HEK293T (cell line): Measurements from ENCODE around the gene ARHGAP28.

ENCODE experiments used
- ARNT ChIP-seq: fragments of 450-650 bp; IDR thresholded peaks from 2 replicates; pipeline ENCODE4 v1.6.1; 2017; ENCODE audit warnings: mild to moderate bottlenecking
- BHLHE40 ChIP-seq: fragments of 450-650 bp; IDR thresholded peaks from 2 replicates; pipeline ENCODE4 v1.6.1; 2016; ENCODE audit warnings: mild to moderate bottlenecking, moderate library complexity, borderline replicate concordance
- CTBP1 ChIP-seq: fragments of 450-650 bp; IDR thresholded peaks from 2 replicates; pipeline ENCODE4 v1.6.1; 2016; ENCODE audit warnings: borderline replicate concordance
- ELF4 ChIP-seq: fragments of 450-650 bp; IDR thresholded peaks from 2 replicates; pipeline ENCODE4 v1.6.1; 2017; ENCODE audit warnings: antibody characterized with exemption
- FOXA1 ChIP-seq: fragments of 450-650 bp; IDR thresholded peaks from 2 replicates; pipeline ENCODE4 v1.6.1; 2016; ENCODE audit warnings: mild to moderate bottlenecking
- FOXK2 ChIP-seq: fragments of 450-650 bp; IDR thresholded peaks from 2 replicates; pipeline ENCODE4 v1.6.1; 2016; ENCODE audit warnings: mild to moderate bottlenecking
- FOXM1 ChIP-seq: fragments of 450-650 bp; IDR thresholded peaks from 2 replicates; pipeline ENCODE4 v1.6.1; 2017; ENCODE audit warnings: mild to moderate bottlenecking, borderline replicate concordance
- HDGF ChIP-seq: fragments of 450-650 bp; IDR thresholded peaks from 2 replicates; pipeline ENCODE4 v1.6.1; 2017; ENCODE audit warnings: antibody characterized with exemption, borderline replicate concordance
- LEF1 ChIP-seq: fragments of 450-650 bp; IDR thresholded peaks from 2 replicates; pipeline ENCODE4 v1.6.1; 2017; ENCODE audit warnings: mild to moderate bottlenecking, borderline replicate concordance
- NFRKB ChIP-seq: fragments of 450-650 bp; IDR thresholded peaks from 2 replicates; pipeline ENCODE4 v1.6.1; 2016; ENCODE audit warnings: mild to moderate bottlenecking, moderate library complexity
- PKNOX1 ChIP-seq: fragments of 450-650 bp; IDR thresholded peaks from 2 replicates; pipeline ENCODE4 v1.6.1; 2016
- SP1 ChIP-seq: fragments of 450-650 bp; IDR thresholded peaks from 2 replicates; pipeline ENCODE4 v1.6.1; 2017
- SUZ12 ChIP-seq: fragments of 450-650 bp; IDR thresholded peaks from 2 replicates; pipeline ENCODE4 v1.6.1; 2016; ENCODE audit warnings: mild to moderate bottlenecking
- ZNF384 ChIP-seq: fragments of 450-650 bp; IDR thresholded peaks from 2 replicates; pipeline ENCODE4 v1.6.1; 2016

- TF ChIP-seq SP1 (no peak), CTBP1 (no peak), FOXM1 (no peak), ARNT (no peak), FOXK2 (no peak), NFRKB (no peak), PKNOX1 (no peak), ELF4 (no peak), ZNF384 (no peak), FOXA1 (no peak), BHLHE40 (no peak), HDGF (no peak), SUZ12 (no peak), LEF1 (no peak)
Measured at GRCh38 chr18:6947338-6948030, 218.0 kb downstream of the ARHGAP28 start.
